ENCODE data around the gene GRID1.

The GRID1 gene

DNA sequence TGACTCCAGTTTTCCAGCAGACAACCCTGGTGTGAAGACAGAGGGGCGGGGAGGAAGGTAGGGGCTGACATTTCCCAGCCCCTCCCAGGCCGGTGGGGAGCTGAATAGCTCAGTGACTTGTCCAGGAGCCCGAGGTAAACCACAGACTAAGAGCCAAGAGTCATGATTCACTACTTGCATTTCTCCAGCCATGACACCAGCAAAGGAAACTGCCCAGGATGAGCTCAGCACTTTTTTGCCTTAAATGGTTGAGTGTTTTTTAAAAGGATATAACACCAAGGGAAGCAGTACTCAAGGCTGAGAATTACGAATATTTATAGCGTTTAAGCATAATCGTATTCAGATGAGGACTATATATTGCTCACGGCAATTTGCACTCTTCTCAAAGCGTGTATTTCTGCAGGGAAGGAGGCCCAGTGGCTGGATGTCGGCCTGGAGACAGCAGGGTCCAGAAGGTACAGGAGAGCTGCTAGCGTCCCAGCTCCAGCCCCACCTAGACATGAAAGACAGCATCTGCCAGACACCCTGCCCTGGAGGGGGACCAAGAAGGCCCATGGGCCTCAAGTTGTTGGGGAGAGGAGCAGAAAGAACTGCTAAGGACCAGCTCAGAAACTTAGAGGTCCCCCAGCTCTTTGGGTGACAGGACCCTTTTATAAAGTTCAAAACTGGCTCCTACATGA is 141.4 kb downstream of the GRID1 start:
- DNase-seq: no peak

DNA sequence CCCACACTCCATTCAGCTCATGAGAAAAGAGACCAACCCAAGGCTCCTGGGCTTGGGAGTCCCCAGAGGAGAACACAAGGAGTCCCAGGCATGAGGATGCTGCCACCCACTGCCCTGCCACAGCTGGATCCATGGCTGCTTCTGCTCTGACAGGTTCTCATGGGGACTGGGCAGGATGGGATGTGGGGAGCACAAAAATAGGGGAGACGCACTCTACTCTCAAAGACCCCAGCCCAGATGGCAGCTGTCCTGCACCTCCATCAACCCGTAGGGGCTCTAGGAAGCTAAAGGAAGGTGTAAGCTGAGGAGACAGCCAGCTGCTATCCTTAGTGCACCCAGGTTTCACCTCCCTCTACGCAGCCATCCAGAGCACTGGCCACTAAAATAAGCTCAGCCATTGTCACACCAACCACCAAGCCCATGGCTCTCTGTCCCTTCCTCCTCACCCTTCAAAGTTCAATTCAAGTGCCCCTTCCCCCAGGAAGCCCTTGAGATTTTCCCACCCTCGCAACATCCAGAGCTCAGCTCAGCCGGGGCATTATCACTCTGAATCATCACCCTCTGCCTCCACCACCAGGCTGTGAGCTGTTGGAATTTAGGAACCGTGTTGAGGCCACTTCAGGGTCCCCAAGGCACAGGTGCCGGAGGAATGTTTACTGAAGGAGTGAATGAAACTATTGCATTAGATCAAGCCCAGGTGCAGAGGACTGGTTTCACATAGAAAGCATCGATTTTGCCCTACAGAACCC is 142.1 kb downstream of the GRID1 start:
- DNase-seq: no peak

DNA sequence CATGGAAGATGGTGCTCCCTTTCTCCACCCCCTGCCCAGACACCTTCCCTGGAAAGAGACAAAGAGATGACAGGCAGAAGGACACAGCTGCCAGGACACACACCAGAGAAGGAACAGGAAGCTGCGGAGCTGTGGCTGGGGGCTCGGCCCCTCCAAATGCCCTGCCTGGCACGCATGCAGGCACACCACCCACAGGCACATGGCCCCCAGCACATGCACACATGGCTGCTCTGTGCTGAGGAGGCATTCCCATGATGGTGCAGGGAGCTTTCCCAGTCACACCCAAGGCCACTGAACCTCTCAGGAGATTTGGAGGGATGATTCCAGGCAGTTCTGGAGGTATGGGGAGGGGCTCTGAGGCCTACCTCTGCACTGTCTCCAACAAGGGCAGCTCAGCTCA is 143.3 kb downstream of the GRID1 start:
- DNase-seq: no peak

DNA sequence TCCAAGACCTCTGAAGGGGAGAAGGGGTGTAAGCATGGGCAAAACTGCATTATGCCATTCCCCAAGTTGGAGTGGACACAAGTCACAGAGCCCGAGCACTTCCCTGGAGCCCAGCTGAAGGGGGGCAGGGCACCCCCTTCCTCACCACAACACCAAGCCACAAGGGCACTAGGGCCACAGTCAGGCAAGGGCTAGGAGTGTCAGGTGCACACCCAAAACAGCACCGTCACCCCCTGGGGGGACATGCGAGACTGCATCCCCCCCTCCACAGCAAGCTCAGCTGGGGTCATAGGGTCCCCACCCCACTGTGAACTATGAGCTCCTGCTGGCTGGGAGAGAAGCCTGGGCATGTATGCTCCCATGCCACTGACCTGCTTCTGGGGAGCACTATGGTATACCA is 143.9 kb downstream of the GRID1 start:
- DNase-seq: no peak

DNA sequence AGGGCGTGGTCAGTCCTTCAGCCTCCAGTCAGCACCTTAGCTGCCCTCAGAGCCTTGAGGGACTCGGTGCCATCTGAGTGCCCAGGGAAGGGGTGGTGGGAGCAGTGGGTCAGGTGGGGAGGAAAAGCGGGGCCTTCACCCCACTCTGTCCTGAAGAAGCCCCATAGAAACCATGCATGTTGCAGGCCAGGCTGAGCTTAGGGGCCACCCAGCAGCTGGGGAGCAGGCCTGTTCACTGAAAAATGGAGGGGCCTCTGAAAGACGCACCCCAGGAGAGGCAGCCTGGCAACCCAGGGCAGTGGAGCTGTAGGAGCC is 144.3 kb downstream of the GRID1 start:
- DNase-seq: no peak

DNA sequence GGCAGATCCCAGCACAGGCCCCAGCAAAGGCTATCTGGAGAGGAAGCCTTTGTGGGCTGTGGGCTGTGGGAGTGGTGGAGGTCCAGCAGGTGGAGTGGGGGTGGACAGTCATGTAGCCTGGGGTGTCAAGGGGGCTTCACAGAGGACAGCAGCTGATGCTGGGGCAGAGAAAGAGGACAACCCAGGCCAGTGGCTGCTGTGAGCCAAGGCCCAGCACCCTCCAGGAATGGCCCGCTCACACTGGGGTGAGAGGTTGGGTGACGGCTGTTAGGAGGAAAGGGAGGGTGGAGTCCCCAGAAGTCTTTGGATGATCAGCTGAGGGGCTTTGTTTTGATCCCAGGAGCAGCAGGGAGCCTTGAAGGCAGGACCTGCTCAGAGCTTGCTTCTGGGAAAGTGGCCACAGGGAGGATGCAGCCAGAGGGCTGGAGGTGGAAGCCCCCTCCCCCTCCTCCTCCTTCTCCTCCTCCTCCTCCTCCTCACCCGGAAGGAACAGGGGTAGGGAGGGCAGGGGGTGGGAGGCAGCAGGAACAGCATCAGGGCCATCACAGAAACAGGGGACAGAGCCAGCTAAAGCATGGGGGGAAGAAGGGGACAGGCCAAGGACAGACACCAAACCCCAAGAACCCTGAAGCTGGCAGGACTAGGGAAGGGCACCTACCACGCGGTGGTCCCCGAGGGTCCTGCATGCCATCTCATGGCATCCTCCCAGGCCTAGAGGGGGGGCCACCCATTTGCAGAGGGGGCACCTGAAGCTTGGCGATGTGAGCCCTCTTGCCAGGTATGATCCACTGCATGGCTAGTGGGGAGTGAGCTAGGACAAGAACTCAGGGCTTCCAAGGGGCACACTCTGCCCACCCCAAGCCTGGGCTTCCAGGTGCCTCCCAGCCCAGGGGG is 144.9 kb downstream of the GRID1 start:
- DNase-seq: no peak

DNA sequence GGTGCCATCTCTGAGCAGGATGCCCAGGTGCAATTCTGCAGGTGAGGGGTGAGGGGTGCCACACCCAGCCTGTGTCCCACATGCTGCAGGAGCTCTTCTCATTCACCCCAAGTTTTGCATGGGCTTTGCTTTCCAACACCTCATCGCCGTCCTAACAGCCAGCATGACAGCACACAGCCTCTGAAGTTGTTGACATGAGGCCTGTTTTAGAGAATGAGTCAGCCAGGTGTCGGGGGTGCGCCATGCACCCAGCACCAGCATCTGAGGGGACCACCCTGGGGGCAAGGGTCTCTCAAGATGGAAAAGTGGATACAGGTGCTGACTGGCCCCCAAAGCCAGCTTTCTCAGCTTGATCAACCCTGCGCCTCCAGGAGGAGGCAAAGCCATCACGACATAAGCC is 146.0 kb downstream of the GRID1 start:
- no peak for DNase-seq

DNA sequence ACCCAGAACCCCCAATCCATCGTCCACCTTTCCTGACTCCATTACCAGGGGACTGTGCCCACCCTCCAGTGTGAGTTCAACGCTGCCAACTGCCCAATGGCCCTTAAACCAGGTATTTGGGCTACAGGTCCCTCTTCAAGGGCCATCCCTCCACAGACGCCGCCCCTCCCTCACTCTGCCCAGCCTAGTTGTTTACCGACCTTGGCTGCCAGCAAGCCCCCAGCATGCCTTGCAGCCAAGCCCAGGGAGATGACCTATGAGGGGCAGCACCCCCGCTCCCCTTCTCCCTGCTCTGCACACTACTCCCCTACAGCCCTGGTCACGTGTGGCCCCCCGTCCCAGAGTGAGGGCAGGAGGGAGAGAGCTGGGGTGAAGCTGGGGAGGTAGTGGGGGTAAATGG is 147.3 kb downstream of the GRID1 start:
- DNase-seq: no peak

DNA sequence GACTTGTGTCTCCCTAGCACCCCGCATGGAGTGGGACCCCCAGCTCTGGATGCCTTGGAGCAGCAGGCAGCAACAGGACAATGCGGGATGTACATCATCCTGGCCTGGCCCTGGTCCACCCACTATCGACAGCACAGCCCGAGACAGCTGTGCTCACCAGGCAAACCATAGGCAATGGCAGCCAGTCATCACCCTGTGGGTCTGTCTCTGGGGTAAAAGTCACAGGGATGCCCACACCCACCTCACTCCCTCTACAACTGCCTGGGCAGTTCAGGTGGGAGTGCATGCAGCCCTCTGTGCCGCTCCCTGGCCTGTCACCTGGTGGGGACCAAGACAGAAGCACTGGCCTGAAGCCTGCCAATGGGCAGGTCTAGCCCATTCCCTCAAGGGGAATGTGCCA is 147.8 kb downstream of the GRID1 start:
- no peak for DNase-seq

DNA sequence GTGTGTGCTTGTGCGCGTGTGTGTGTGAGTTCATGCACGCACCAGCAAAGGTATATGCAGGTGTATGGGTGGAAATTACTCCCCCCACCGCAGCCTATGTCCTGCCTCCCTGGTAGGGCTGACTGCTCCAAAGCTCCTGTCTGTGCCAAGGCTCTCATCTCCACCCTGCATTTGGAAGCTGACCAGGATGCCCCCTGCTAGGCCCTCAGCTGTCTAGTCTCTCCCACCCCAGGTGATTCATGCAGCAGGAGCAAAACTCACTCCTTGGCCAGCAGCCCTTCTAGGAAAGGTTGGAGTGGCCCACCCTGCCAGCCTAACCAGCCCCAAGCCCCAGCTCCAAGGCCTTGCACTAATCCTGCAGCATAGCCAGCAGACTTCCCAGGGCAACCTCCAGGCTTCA is 148.4 kb downstream of the GRID1 start:
- no peak for DNase-seq

DNA sequence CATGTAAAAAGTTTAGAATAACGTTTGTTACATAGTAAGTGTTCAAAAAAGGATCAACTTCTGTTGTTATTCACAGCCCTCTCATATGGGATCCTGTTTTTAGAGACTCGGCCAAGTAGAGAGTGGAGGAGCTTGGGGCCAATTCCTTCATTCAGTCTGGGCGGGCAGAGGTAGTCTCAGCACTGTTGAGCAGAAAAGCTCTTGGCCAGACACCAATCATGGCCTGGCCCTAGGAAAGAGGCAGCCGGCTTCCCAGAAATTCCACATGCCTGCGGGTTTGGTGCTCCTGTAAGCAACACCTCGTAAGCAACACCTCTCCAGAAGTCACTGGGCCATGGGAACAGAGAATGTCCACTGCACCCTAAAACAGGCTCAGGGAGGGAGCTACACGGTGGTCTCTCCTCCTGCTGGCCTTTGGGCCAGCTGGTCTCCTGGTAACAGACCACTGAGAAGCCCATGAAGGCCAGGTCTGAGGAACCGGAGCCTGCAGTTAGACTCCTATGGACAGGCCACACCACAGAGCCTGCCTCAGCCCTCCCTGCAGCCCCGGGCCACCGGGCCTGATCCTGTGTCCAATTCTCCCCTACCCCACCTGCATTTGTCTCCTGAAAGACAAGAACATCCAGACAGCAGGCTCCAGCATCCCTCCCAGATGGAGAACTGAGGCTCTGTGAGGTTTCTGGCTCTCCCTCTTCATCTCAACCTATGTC is 149.1 kb downstream of the GRID1 start:
- no peak for DNase-seq

DNA sequence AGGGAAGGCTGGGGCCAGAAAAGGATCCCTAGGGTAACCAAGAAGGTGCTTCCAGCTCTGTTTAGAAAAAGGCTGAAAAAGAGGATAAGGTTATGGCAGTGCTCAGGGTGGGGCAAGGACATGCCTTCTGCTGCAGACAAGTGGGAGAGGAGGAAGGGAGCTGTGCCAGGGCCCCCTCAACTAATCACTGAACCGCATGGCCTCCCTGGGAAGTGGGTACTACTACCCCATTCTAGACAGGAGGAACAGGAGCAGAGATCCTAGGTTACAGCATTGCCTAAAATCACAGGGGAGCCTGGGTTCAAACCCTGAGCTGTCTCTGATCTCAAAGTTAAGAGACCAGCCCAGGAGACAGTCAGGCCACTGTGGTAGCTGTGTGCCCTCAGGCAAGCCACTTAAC is 149.7 kb downstream of the GRID1 start:
- no peak for DNase-seq

DNA sequence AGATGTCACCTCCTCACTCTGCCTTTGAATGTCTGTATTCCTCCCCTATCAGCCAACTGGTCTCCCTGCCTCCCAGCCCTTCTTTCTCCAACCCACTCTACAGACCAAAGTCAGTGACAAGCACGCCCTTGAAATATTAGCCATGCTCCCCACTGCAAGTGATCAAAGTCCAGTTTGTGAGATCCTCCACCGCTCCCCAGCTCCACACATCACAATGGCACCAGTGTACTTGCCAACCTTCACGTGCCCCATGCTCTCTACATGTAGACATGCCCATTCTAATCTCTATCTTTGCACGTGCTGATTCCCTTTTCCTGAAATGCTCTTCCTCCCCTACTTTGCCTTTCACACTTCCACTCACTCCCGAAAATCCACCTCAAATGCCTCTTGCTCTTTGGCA is 150.9 kb downstream of the GRID1 start:
- no peak for DNase-seq

DNA sequence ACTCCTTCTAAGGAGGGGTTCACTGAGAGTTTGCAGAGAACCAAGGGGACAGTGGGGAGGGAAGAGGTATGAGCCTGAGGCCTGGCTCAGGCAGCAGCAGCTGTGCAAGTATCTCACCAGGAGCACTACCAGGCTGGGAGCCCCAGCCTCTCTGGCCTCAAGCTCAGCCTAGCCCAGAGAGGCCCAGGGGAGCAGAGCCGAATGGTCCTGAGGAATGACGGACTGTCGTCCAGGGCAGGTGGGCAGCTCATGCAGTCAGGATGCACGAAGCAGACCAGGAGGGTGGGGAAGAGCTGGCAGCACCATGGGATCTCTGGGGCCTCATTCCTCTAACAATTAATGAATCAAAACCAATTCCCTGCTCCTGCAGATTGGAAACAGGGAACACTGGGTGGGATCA is 151.5 kb downstream of the GRID1 start:
- no peak for DNase-seq

DNA sequence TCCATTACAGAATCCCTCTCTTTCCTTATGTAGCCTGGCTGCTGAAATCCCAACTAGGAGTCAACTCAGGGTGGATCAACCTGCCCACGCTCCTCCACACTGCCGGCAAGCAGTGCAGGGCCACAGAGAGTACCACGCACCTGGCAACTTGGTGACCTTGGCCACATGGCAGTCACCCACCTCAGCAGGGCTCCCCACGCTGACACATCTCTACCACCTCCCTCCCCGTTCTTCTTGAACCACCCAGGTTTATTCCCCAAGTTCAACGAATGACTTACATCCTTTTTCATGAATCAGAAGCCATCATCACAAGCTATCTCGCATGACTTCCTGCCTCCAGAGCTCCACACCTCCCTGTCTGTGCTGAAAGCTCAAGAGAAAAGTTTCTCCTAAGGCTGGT is 153.4 kb downstream of the GRID1 start:
- no peak for DNase-seq

DNA sequence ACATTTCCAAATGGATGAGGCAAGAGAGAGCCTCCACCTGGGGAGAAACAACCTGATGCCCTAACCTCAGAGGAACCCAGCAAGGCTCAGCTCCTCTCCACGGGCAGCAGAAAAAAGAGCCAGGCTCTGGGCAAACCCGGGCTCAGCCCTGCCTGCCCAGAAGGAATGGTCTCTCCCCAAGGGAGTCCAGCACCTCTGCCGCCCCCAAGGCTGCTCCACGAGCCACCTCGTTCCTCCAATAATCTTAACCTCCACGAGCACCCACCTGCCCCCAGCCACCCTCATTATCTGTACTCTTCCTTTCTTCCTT is 154.2 kb downstream of the GRID1 start:
- no peak for DNase-seq

DNA sequence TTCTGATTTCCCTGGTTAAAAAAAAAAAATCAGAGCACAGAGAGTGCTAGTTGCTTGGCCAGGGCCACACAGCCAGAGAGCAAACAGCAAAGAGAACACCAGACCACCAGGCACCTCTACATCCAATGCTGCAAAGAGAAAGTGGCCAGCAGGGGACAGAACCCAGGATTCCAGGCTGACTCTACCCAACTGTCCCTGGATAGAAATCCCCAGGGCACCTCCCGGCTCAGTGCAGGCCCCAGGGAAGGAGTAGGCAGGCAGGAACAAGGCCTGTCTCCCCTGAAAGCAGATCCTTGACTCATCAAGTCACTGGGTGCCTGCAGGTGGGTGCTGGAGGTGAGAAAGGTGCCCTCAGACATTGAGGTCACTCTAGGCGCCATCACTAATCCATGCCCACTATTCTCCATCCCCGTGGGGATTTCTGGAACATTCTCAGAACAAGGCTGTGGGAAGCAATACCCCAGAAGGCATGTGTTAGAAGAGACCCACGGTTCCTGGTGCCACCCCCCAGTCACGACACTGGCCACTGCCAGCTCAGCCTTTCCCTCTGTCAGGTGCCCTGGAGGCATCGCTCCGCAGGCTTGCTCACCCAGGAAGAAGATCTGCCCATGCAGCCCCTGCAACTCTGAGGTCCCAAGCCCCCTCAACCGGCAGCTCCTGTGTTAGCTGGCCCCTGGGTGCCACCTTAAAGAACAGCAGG is 154.8 kb downstream of the GRID1 start:
- no peak for DNase-seq

DNA sequence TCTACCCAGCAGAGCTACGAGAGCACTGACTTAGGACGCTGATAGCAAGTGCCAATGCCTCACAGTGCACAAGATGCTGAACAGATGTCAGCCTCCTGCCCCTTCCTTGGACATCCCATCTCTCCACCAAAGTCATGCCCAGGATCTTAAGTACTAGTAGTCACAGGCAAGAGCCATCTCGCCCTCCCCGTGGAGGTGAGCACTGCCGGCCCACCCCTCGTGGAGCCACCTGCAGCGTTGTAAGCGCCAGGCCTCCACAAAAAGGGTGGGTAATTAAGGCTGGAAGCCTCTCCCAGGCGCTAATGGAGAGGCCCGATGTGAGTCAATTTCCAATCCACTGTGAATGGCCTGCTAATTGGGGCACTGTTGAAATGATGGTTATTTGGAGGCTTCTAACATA is 156.2 kb downstream of the GRID1 start:
- DNase-seq: no peak

DNA sequence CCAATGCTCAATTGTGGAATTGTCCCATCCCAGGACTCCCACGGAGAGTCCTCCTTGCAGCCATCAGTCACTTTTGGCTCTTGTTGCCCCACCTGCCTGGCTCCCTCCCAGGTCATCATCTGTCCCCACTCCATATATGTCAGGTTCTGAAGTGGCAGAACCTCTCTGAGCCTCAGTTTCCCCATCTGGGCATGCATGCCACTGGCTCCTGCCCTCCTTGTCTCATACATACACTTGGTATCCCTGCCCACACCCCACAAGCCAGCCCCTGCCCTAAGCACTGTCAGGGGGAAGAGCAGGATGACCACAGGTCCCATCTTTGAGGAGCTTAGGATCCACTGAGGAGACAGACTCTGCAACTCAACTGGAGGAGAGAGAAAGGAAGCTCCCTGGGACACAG is 156.9 kb downstream of the GRID1 start:
- DNase-seq: no peak

DNA sequence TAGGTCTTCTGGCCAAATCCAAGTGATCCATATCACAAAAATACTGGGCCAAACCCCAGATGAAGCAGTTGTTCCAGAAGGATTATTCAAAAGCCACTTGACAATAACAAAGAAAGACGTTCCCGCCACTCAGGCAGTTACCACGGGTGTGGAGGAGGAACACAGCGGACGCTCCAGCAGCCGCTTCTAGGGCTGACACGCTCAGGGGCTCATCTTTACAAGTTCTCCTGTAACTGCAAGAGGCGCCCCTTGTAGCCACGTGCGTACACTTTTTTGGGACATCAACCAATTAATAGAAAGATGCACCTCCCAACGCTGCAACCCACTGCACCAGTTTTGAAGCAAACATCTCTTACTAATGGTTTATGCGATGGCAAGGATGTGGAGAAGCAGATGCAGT is 159.4 kb downstream of the GRID1 start:
- DNase-seq: no peak

DNA sequence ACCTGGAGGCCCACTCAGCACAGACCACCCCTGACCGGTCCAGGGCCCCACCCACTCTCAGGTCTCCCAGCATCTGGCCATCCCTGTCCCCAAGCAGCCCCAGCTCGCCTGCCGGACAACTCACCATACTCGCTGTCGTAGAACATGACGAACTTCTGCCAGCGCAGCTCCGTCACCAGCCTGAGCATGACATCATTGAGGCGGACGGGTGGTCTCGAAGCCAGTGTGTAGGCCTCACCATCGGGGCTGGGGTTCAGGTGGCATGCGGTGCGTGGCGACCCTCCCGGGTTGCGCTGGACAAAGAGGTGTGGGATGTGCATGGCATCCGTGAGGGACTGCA is 160.4 kb downstream of the GRID1 start:
- DNase-seq: no peak

DNA sequence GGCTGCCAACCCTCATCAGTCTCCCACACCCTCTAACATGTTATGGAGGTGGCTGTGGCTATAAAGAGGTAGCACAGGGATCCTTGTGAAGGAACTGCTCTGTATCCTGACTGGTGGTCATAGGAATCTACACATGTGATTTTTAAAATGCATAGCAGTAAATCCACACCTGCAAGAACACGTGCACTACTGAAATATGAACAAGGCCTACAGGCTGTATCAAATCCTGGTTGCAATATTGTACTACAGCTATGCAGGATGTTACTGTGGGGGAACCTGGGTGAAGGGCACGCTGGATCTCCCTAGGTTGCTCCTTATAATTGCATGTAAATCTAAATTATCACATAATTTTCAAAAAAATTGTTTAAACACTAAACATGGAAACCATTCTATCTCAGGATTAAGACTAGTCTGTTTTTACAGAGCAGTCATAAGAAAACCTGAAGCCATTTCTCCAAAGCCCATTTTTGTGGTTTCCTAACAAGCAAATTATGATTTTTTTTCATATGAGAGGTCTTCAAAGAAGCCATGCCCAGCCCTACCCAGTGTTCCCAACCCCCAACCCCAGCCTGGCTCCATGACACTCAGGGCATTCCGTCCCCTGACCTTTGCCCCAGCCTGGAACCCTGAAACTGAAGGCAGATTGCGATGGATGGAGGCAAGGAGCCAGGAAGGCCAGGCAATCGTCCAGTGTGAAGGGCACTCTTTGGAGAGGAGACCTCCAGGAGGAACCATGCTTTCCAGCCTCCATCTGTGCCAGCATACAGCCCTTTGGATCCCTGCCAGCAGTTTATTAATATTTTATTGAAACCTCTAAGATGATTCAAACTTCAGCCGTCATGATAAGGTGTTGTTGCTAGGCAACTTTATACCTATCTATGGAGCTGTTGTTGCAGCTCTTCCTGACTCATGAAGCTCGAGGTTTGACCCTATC is 161.0 kb downstream of the GRID1 start:
- DNase-seq: no peak
